ENCODE data around the gene TGM2. TPM values are rescaled to one million over a fixed set of nuclear protein-coding genes. Genes with fewer than 3 reads are reported as not detected.

Gene TGM2
- total and polyA plus RNA-seq, 9 of the 15 experiments (the other 6 are each of a cell fraction or from before 2014, with no cell fraction given) = 5.5 to 78.5 (median 37.6) TPM

- no peaks in the 10 kb centered on the region for H3K9me3 ChIP-seq (replicated peaks; ENCODE audit: control insufficient read depth, insufficient read depth, low read depth, low read length)
- H3K79me2 ChIP-seq (ENCODE audit: control insufficient read depth, insufficient read depth, low read length) = no peaks in the 10 kb centered on the region
- no peak overlapping the region for H3K4me2 ChIP-seq (ENCODE audit: insufficient read depth, low read length)
- FAIRE-seq (no peak), ATAC-seq (no peak), DNase-seq (ENCODE audit: extremely low read depth in 1 of 4, low spot score in 3 of 4) (no peak)
- in situ Hi-C loops (cut with MboI) = no loop called here
- H3K9me1 ChIP-seq (ENCODE audit: control insufficient read depth, insufficient read depth, low read length) = no peaks in the 10 kb centered on the region
- H3K9ac ChIP-seq (ENCODE audit: insufficient read depth in 1 of 2, low read depth in 2 of 2, low read length in 2 of 2) = no peak overlapping the region
- H3K4me3 ChIP-seq = no peak overlapping the region
- intact Hi-C loops (cut with micrococcal nuclease) = no loop called here
- H2AFZ ChIP-seq (ENCODE audit: low read depth, low read length) = no peak overlapping the region; the same call in 1 of the 2 replicates
- ChIA-PET CTCF (ENCODE audit: low intra/inter-chr PET ratio) (no interaction called here), POLR2A (no interaction called here)
- WGBS (ENCODE audit: insufficient coverage, low coverage, missing lambda C conversion rate) = 84% methylated on average over 16 of the region's 18 CpGs
- H3K4me1 ChIP-seq (replicated peaks in 1 of 2; ENCODE audit: control insufficient read depth in 2 of 2, insufficient read depth in 2 of 2, low read length in 2 of 2) = peaks cover 46 to 59% of the 10 kb centered on the region in 2 experiments
- peaks cover 14% of the 10 kb centered on the region; the same call in 2 of the 3 replicates for H3K36me3 ChIP-seq (ENCODE audit: control insufficient read depth, insufficient read depth, low read length)
- no peak overlapping the region for H3K27ac ChIP-seq (ENCODE audit: extremely low read depth, low read depth, low read length)
- no TSS peak for BruUV-seq (replicated peaks)
- H4K20me1 ChIP-seq (replicated peaks; ENCODE audit: control insufficient read depth, insufficient read depth, low read length) = no peaks in the 10 kb centered on the region
- TF ChIP-seq ZNF121 (CRISPR knock-in tag; conservative IDR thresholded peaks at IDR 0.05) (no peak), NFIC (IDR thresholded peaks at IDR 0.05) (peak; percentile 64)
- no peaks in the 10 kb centered on the region for H3K27me3 ChIP-seq (ENCODE audit: control insufficient read depth in 2 of 2, insufficient read depth in 2 of 2, low read length in 2 of 2)
Measured at GRCh38 chr20:38125157-38126056, 39.7 kb downstream of the TGM2 start.

GRCh38 chr20:38123021-38123587, 42.0 kb downstream of the TGM2 start:
- Histone ChIP-seq H3K79me2 (ENCODE audit: control insufficient read depth, insufficient read depth, low read length) (no peaks in the 10 kb centered on the region), H3K27ac (ENCODE audit: extremely low read depth, low read depth, low read length) (peak overlapping the region; percentile 89), H3K9ac (ENCODE audit: insufficient read depth in 1 of 2, low read depth in 2 of 2, low read length in 2 of 2) (peak overlapping the region; percentile 69 to 86), H3K36me3 (ENCODE audit: control insufficient read depth, insufficient read depth, low read length) (no peaks in the 10 kb centered on the region), H3K4me1 (replicated peaks in 1 of 2; ENCODE audit: control insufficient read depth in 2 of 2, insufficient read depth in 2 of 2, low read length in 2 of 2) (peaks cover 30 to 44% of the 10 kb centered on the region in 2 experiments), H3K9me1 (ENCODE audit: control insufficient read depth, insufficient read depth, low read length) (no peaks in the 10 kb centered on the region), H3K27me3 (ENCODE audit: control insufficient read depth in 2 of 2, insufficient read depth in 2 of 2, low read length in 2 of 2) (no peaks in the 10 kb centered on the region), H3K9me3 (replicated peaks; ENCODE audit: control insufficient read depth, insufficient read depth, low read depth, low read length) (no peaks in the 10 kb centered on the region), H3K4me2 (ENCODE audit: insufficient read depth, low read length) (peak overlapping the region; percentile 78), H4K20me1 (replicated peaks; ENCODE audit: control insufficient read depth, insufficient read depth, low read length) (no peaks in the 10 kb centered on the region), H2AFZ (ENCODE audit: low read depth, low read length) (peak overlapping the region; percentile 99), H3K4me3 (peak overlapping the region; percentile 7; the same call in 1 of the 2 replicates)
- ATAC-seq (peak; percentile 66), FAIRE-seq (peak; percentile 65), DNase-seq (ENCODE audit: extremely low read depth in 1 of 4, low spot score in 3 of 4) (peak; percentile 41 to 74 (median 48))
- BruUV-seq (replicated peaks) = no TSS peak
- ChIA-PET POLR2A (interaction anchor here (0.5 to 1.8 kb wide), 9 partner anchors 9 to 699 kb away, joined by 3 to 9 read pairs (median 4); no protein-coding TSS in a partner anchor), CTCF (ENCODE audit: low intra/inter-chr PET ratio) (no interaction called here)
- WGBS (ENCODE audit: insufficient coverage, low coverage, missing lambda C conversion rate) = 1% methylated on average over 4 of the region's 4 CpGs
- intact Hi-C loops (cut with micrococcal nuclease) (no loop called here), in situ Hi-C loops (cut with MboI) (no loop called here)
- TF ChIP-seq IRF9 (tag; IDR thresholded peaks at IDR 0.05) = no peak
- no peak for TF ChIP-seq PYGO2 (tag; IDR thresholded peaks at IDR 0.05)
- no peak for TF ChIP-seq YBX1 (IDR thresholded peaks at IDR 0.05)
- TF ChIP-seq KLF1 (tag; IDR thresholded peaks at IDR 0.05) = no peak
- TF ChIP-seq SMARCE1 (IDR thresholded peaks at IDR 0.05) = 0 out of 2 replicates have a peak, but pooled peaks have one; percentile 19
- 0 out of 4 replicates have a peak, but pooled peaks of 1 of the 2 experiments have one; percentile 18 for TF ChIP-seq HDAC1 (IDR thresholded peaks at IDR 0.05)
- TF ChIP-seq KLF6 (CRISPR knock-in tag; IDR thresholded peaks at IDR 0.05; ENCODE audit: borderline replicate concordance) = no peak
- TF ChIP-seq TCF7L2 (IDR thresholded peaks at IDR 0.05; ENCODE audit: low read depth, low read length) = no peak
- peak; percentile 48 for TF ChIP-seq ZFP36 (IDR thresholded peaks at IDR 0.05; ENCODE audit: low read depth, low read length, partially characterized antibody)
- TF ChIP-seq ELK1 (CRISPR knock-in tag; IDR thresholded peaks at IDR 0.05) = no peak
- no peak for TF ChIP-seq MTA2 (IDR thresholded peaks at IDR 0.05; ENCODE audit: low read depth)
